ENCODE data around the gene IGF1R. TPM values are rescaled to one million over a fixed set of nuclear protein-coding genes. Genes with fewer than 3 reads are reported as not detected.

IGF1R gene
- total RNA-seq, 2 experiments from 2014 or later = 21.5 to 23.4 TPM

GRCh38 chr15:98771541-98771940 is 123.2 kb downstream of the IGF1R start:
- POLR2A ChIA-PET = no interaction called here
- no peak overlapping the region for H3K4me3 Mint-ChIP-seq
- no peaks in the 10 kb centered on the region for H3K36me3 Mint-ChIP-seq
- no peak overlapping the region for H3K27ac Mint-ChIP-seq
- no peak for DNase-seq
- H3K27me3 Mint-ChIP-seq = no peaks in the 10 kb centered on the region
- H3K9me3 Mint-ChIP-seq = no peaks in the 10 kb centered on the region
- no peak for ATAC-seq (ENCODE audit: low read depth)
- H3K4me1 Mint-ChIP-seq = peaks cover 3% of the 10 kb centered on the region

DNA sequence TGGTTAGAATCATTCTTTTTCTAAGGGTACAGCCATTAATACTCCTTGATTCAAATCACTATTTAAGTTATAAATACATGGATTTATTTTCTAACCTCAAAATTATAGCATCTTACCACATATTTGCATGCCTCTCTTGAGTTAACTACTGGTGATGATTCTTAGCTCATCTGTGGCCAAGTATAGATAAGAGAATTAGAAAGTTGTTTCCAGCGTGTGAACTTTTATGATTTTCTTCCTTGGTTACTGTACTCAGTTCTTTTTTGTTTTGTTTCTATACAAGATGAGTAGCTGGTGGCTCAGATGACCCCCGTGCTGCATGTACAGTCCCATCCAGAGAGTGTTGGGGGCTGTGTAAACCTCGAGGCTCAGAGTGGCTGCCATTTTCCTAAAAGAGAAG is 124.6 kb downstream of the IGF1R start:
- no peak for DNase-seq
- POLR2A ChIA-PET = no interaction called here
- H3K9me3 Mint-ChIP-seq = no peaks in the 10 kb centered on the region
- peaks cover 16% of the 10 kb centered on the region for H3K4me1 Mint-ChIP-seq
- H3K4me3 Mint-ChIP-seq = no peak overlapping the region
- H3K36me3 Mint-ChIP-seq = no peaks in the 10 kb centered on the region
- no peaks in the 10 kb centered on the region for H3K27me3 Mint-ChIP-seq
- H3K27ac Mint-ChIP-seq = no peak overlapping the region
- ATAC-seq (ENCODE audit: low read depth) = no peak

GRCh38 chr15:98773616-98774015 is 125.3 kb downstream of the IGF1R start:
- no peak for ATAC-seq (ENCODE audit: low read depth)
- peaks cover 21% of the 10 kb centered on the region for H3K4me1 Mint-ChIP-seq
- no peak overlapping the region for H3K27ac Mint-ChIP-seq
- H3K9me3 Mint-ChIP-seq = no peaks in the 10 kb centered on the region
- no peak overlapping the region for H3K4me3 Mint-ChIP-seq
- H3K36me3 Mint-ChIP-seq = no peaks in the 10 kb centered on the region
- POLR2A ChIA-PET = no interaction called here
- no peaks in the 10 kb centered on the region for H3K27me3 Mint-ChIP-seq
- DNase-seq = no peak

DNA sequence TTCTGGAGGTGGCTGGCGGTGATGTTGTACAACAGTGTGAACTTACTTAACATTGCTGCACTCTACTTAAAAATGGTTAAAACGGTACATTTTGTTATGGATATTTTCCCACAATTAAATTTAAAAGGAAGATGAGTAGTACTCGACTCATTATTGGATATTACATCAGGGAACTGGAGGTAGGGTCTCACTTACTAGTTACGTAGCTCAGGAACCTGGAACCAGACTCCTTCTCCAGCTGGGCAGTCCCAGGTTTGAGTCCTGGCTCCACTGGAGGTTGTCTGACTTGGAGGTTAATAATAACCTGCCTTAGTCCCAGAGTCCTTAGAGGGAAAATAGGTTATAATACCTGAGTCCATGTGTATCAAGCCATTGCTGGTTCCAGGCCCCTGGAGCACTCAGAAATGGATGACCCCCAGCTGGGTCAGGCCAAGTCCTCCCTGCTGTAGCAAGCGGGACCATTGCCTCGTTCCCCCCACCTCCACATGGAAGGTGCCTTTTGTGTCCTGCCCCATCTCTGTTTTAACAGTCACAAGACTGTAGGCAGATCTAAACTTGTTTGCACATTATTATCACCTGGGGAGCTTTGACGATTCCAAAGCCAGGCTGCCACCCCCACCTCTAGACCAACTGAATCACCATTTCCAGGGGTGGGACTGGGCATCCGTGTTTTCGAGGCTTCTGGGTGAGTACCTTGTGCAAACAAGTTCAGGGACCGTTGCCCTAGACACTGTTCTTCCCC is 126.6 kb downstream of the IGF1R start:
- no peaks in the 10 kb centered on the region for H3K9me3 Mint-ChIP-seq
- DNase-seq (no peak), ATAC-seq (ENCODE audit: low read depth) (no peak)
- no peak overlapping the region for H3K4me3 Mint-ChIP-seq
- H3K27ac Mint-ChIP-seq = no peak overlapping the region
- H3K4me1 Mint-ChIP-seq = peaks cover 27% of the 10 kb centered on the region
- H3K27me3 Mint-ChIP-seq = peaks cover 6% of the 10 kb centered on the region
- no peaks in the 10 kb centered on the region for H3K36me3 Mint-ChIP-seq
- POLR2A ChIA-PET = no interaction called here

DNA sequence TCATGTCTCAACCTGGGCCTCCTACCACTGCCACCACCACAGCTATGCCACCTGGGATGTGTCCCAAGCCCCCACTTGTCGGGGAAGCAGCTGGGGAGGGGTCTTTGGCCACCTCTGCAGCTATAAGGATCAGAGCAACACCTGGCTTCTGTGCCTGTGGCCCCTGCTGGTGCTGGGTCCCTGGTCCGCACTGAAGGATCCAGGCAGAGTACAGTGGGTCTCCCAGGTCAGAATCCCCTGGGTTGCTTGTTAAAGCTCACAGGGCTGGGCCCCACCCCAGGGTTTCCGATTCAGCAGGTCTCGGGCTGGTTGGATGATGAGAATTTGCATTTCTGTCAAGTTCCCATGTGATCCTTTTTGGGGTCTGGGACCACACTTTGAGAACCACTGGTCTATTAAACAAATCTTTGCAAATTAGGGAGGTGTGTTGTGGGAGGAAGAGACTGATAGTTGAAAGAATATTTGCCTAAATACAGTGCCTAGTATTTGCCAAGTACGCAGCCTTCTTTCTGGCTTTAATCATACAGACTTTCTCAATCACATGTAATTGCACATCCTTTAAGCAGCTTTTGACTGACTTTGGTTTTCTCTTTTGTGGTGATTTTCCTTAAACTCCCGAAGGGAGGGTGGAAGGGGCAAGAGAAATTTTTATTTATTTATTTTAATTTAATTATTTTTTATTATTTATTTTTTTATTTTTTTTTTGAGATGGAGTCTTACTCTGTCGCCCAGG is 127.3 kb downstream of the IGF1R start:
- H3K4me1 Mint-ChIP-seq = peaks cover 27% of the 10 kb centered on the region
- no peaks in the 10 kb centered on the region for H3K9me3 Mint-ChIP-seq
- H3K27ac Mint-ChIP-seq = no peak overlapping the region
- no peaks in the 10 kb centered on the region for H3K36me3 Mint-ChIP-seq
- H3K4me3 Mint-ChIP-seq = no peak overlapping the region
- ATAC-seq (ENCODE audit: low read depth) = no peak
- peaks cover 6% of the 10 kb centered on the region for H3K27me3 Mint-ChIP-seq
- DNase-seq = no peak
- POLR2A ChIA-PET = no interaction called here

DNA sequence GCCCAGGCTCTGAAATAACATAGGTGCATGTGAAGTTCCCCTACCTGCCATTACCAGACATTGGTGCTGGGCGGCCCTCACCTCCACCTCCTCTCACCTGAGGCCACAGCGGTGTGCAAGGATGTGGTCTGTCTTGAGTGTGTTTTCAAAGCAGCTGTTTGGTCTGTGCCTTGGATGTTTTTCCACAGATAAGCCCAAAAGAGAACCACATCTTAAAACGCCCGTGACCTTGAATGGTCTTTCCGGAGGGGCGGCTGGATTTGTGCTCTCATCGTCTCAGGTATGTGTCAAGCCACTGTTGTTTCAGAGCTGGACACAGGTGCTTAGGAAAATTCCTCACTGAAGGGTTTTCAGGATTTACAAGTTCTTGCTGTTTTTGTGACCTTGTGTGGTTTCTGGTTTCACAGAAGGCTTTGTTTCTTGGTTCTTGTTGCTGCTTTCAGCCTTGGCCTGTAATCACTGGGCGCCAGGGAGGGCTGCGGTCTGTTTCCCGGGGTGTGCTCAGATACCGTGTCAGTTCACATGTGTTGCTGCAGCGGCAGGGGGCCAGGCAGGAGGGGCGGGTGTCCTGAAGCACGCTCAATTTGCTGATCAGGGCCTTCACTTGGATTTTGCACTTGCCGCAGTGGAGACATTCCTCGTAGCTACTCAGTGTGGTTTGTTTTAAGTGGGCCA is 128.4 kb downstream of the IGF1R start:
- H3K36me3 Mint-ChIP-seq = no peaks in the 10 kb centered on the region
- H3K9me3 Mint-ChIP-seq = no peaks in the 10 kb centered on the region
- POLR2A ChIA-PET = no interaction called here
- ATAC-seq (ENCODE audit: low read depth) (peak; percentile 61), DNase-seq (peak; percentile 44)
- H3K4me3 Mint-ChIP-seq = peak overlapping the region; percentile 49
- peaks cover 27% of the 10 kb centered on the region for H3K4me1 Mint-ChIP-seq
- peak overlapping the region; percentile 25 for H3K27ac Mint-ChIP-seq
- peaks cover 6% of the 10 kb centered on the region for H3K27me3 Mint-ChIP-seq

DNA sequence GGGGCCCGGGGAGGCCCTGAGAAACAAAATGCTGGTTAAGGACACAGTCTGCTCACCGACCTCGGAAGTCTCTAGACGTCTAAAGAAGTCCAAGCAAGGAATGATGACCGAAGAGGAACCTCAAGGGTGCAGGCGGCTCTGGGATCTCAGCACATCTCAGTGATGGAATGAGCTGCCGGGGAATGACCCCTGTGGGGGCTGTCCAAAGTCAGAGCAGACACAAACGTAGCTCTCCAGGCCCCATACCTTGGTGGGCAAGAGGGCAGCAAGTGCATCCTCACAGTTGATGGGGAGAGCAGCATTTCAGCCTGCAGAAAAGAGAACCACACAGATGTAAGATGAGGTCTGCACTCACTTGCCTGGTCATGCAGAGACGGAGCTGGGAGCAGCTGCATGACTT is 129.1 kb downstream of the IGF1R start:
- H3K27me3 Mint-ChIP-seq = peaks cover 6% of the 10 kb centered on the region
- ATAC-seq (ENCODE audit: low read depth) = no peak
- H3K27ac Mint-ChIP-seq = no peak overlapping the region
- no peaks in the 10 kb centered on the region for H3K36me3 Mint-ChIP-seq
- POLR2A ChIA-PET = no interaction called here
- peaks cover 27% of the 10 kb centered on the region for H3K4me1 Mint-ChIP-seq
- DNase-seq = no peak
- peak overlapping the region; percentile 49 for H3K4me3 Mint-ChIP-seq
- H3K9me3 Mint-ChIP-seq = no peaks in the 10 kb centered on the region

GRCh38 chr15:98778263-98778959 is 130.1 kb downstream of the IGF1R start:
- H3K9me3 Mint-ChIP-seq = no peaks in the 10 kb centered on the region
- POLR2A ChIA-PET = no interaction called here
- ATAC-seq (ENCODE audit: low read depth) = no peak

GRCh38 chr15:98778960-98779359 is 130.6 kb downstream of the IGF1R start:
- H3K27ac Mint-ChIP-seq = no peak overlapping the region
- no peaks in the 10 kb centered on the region for H3K9me3 Mint-ChIP-seq
- peaks cover 27% of the 10 kb centered on the region for H3K4me1 Mint-ChIP-seq
- ATAC-seq (ENCODE audit: low read depth) (no peak), DNase-seq (no peak)
- no peak overlapping the region for H3K4me3 Mint-ChIP-seq
- no peaks in the 10 kb centered on the region for H3K36me3 Mint-ChIP-seq
- POLR2A ChIA-PET = no interaction called here
- H3K27me3 Mint-ChIP-seq = peaks cover 6% of the 10 kb centered on the region

More at GRCh38 chr15:98778263-98778959, 130.1 kb downstream of the IGF1R start:
- DNase-seq = no peak
- Mint-ChIP-seq H3K27ac (no peak overlapping the region), H3K27me3 (peaks cover 6% of the 10 kb centered on the region), H3K36me3 (no peaks in the 10 kb centered on the region), H3K4me1 (peaks cover 27% of the 10 kb centered on the region), H3K4me3 (no peak overlapping the region)

DNA sequence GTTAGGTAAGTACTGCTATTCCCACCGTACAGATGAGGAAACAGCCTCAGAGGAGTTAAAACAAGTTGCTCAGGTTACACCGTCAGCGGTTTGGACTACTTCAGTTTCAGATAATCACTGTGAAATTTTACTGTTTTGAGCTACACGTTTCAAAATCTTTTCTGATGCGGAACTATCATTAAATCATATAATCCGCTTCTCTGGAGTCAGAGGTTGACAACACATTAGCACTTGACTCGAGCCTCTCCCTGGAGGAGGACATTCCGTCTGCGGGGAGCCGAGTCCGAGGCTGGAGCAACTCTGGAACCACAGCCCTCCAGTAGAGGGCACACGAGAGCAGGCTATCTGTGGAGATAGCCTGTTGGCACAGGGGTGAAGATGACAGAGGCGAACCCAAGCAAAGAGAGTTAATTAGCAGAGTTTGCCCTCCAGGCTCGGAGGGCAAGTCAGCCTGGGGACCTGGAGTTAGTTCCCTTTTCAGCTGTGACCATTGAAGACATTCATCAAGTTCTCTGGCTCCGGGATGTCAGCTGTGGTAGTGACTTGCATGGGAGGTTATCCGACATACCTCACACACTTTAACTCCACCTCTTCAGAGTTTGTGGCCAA is 131.2 kb downstream of the IGF1R start:
- Mint-ChIP-seq H3K27me3 (peaks cover 6% of the 10 kb centered on the region), H3K4me3 (peak overlapping the region; percentile 41), H3K27ac (no peak overlapping the region), H3K9me3 (no peaks in the 10 kb centered on the region), H3K4me1 (peaks cover 27% of the 10 kb centered on the region), H3K36me3 (no peaks in the 10 kb centered on the region)
- peak; percentile 76 for ATAC-seq (ENCODE audit: low read depth)
- peak; percentile 74 for DNase-seq
- POLR2A ChIA-PET = no interaction called here

DNA sequence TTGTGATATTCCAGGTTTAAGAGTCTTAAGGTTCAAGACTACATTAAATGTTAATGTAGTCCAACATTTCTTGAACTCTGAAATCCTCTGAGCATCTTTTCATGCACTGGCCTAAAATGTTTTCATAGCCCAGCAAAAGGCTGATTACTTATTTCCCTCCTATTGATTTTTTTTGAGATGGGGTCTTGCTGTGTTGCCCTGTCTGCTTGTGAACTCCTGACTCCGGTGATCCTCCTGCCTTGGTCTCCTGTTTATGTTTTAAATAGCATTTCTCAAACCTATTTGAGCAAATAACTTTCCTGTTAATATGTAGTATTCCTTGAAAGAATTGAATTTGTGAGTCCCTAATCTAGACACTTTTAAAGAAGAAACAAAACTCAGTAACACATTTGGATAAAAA is 133.5 kb downstream of the IGF1R start:
- no peaks in the 10 kb centered on the region for H3K36me3 Mint-ChIP-seq
- H3K27me3 Mint-ChIP-seq = peaks cover 6% of the 10 kb centered on the region
- H3K27ac Mint-ChIP-seq = no peak overlapping the region
- H3K4me1 Mint-ChIP-seq = peaks cover 22% of the 10 kb centered on the region
- POLR2A ChIA-PET = no interaction called here
- H3K9me3 Mint-ChIP-seq = no peaks in the 10 kb centered on the region
- ATAC-seq (ENCODE audit: low read depth) = no peak
- H3K4me3 Mint-ChIP-seq = no peak overlapping the region
- DNase-seq = no peak

GRCh38 chr15:98782801-98783200 is 134.5 kb downstream of the IGF1R start:
- H3K4me1 Mint-ChIP-seq = peaks cover 16% of the 10 kb centered on the region

DNA sequence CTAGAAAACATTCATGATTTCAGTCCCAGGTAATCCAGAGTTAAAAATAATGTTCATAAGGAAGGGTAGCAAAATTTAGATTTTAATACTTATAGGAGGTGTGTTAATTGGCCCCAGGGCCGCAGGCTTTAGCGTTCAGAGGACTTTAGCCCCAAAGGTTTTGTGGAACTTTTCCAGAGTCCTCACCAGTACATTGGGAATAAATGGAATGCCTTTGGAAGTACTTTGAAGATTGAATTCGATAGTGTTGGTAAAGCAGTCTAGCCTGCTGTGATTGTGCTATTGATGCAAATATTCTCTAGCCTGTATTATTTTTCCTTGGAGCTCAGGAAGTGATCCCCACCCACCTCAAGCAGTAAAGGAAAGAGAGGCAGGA is 137.1 kb downstream of the IGF1R start:
- Mint-ChIP-seq H3K4me3 (no peak overlapping the region), H3K36me3 (no peaks in the 10 kb centered on the region), H3K27me3 (no peaks in the 10 kb centered on the region), H3K9me3 (no peaks in the 10 kb centered on the region), H3K27ac (no peak overlapping the region), H3K4me1 (peaks cover 7% of the 10 kb centered on the region)
- ATAC-seq (ENCODE audit: low read depth) = no peak
- DNase-seq = no peak
- POLR2A ChIA-PET = no interaction called here

More at GRCh38 chr15:98782801-98783200, 134.5 kb downstream of the IGF1R start:
- no peak overlapping the region for H3K4me3 Mint-ChIP-seq
- ATAC-seq (ENCODE audit: low read depth) (no peak), DNase-seq (no peak)
- H3K27me3 Mint-ChIP-seq = peaks cover 6% of the 10 kb centered on the region
- POLR2A ChIA-PET = no interaction called here
- no peak overlapping the region for H3K27ac Mint-ChIP-seq
- no peaks in the 10 kb centered on the region for H3K36me3 Mint-ChIP-seq
- H3K9me3 Mint-ChIP-seq = no peaks in the 10 kb centered on the region
